Stimulated activated naive CD4-positive, alpha-beta T cell treated with Interleukin-2 at 50 U/mL for 16 hours (primary cell): Measurements from ENCODE around the gene UNC13C.

Experiments
- DNase-seq: peaks from one replicate; lab custom pipeline; 2025; lab: John Stamatoyannopoulos, UW

The UNC13C gene

GRCh38 chr15:54567408-54568035, 589.3 kb downstream of the UNC13C start:
- no peak for DNase-seq

- no peak for DNase-seq
Measured at GRCh38 chr15:54568381-54568780, 590.1 kb downstream of the UNC13C start.

- no peak for DNase-seq
Measured at GRCh38 chr15:54571576-54571975, 593.3 kb downstream of the UNC13C start.

- no peak for DNase-seq
Measured at GRCh38 chr15:54575586-54575985, 597.3 kb downstream of the UNC13C start.

GRCh38 chr15:54576298-54576935, 598.2 kb downstream of the UNC13C start:
- DNase-seq: no peak

- no peak for DNase-seq
Measured at GRCh38 chr15:54577476-54578250, 599.4 kb downstream of the UNC13C start.

- no peak for DNase-seq
Measured at GRCh38 chr15:54579855-54580254, 601.6 kb downstream of the UNC13C start.

- no peak for DNase-seq
Measured at GRCh38 chr15:54580643-54581042, 602.4 kb downstream of the UNC13C start.

- DNase-seq: no peak
Measured at GRCh38 chr15:54582863-54583643, 604.8 kb downstream of the UNC13C start.

GRCh38 chr15:54585063-54585462, 606.8 kb downstream of the UNC13C start:
- no peak for DNase-seq

- DNase-seq: no peak
Measured at GRCh38 chr15:54594115-54594514, 615.9 kb downstream of the UNC13C start.

- DNase-seq: no peak
Measured at GRCh38 chr15:54599386-54599785, 621.1 kb downstream of the UNC13C start.

- no peak for DNase-seq
Measured at GRCh38 chr15:54605043-54605442, 626.8 kb downstream of the UNC13C start.

GRCh38 chr15:54605556-54605955, 627.3 kb downstream of the UNC13C start:
- DNase-seq: no peak

- no peak for DNase-seq
Measured at GRCh38 chr15:54608876-54609835, 630.9 kb downstream of the UNC13C start.

- DNase-seq: no peak
Measured at GRCh38 chr15:54618120-54618519, 639.9 kb downstream of the UNC13C start.

GRCh38 chr15:54619180-54619579, 640.9 kb downstream of the UNC13C start:
- DNase-seq: no peak

GRCh38 chr15:54620916-54621315, 642.7 kb downstream of the UNC13C start:
- DNase-seq: no peak

- DNase-seq: no peak
Measured at GRCh38 chr15:54636147-54636546, 657.9 kb downstream of the UNC13C start.

GRCh38 chr15:54638666-54639065, 660.4 kb downstream of the UNC13C start:
- DNase-seq: no peak

GRCh38 chr15:54640873-54641272, 662.6 kb downstream of the UNC13C start:
- DNase-seq: no peak
